NB4 (cell line): Measurements from ENCODE around the gene ZNRF3.

Experiments
- DNase-seq: peaks from one replicate; pipeline ENCODE4 v3.0.0; 2010; ENCODE audit warnings: low read depth
- H3K4me3 ChIP-seq: one replicate; pipeline ENCODE4 v1.5.1; 2011; ENCODE audit warnings: mild to moderate bottlenecking, low read depth, low read length, moderate library complexity
- CTCF ChIP-seq: IDR thresholded peaks from one replicate; pipeline ENCODE4 v1.5.1; 2012; ENCODE audit warnings: low read depth, low read length
- MAX ChIP-seq: IDR thresholded peaks from 2 replicates; pipeline ENCODE4 v1.6.1; 2011; ENCODE audit warnings: low read depth, low read length
- MYC ChIP-seq: IDR thresholded peaks from 2 replicates; pipeline ENCODE4 v1.6.1; 2011; ENCODE audit warnings: low read depth, low read length
- POLR2A ChIP-seq: IDR thresholded peaks from 2 replicates; pipeline ENCODE4 v1.6.1; 2011; ENCODE audit warnings: mild to moderate bottlenecking; ENCODE audit not compliant: insufficient read length; ENCODE audit errors: extremely low read depth

The ZNRF3 gene

GRCh38 chr22:29060931-29061330 is 177.6 kb downstream of the ZNRF3 start:
- H3K4me3 ChIP-seq = no peak overlapping the region
- TF ChIP-seq MYC (no peak), POLR2A (no peak), MAX (no peak), CTCF (no peak)
- no peak for DNase-seq

- no peak for TF ChIP-seq MYC
- no peak for TF ChIP-seq CTCF
- TF ChIP-seq MAX = no peak
- TF ChIP-seq POLR2A = no peak
- no peak within 1 kb of the TSS for H3K4me3 ChIP-seq
- DNase-seq = no peak
Measured at GRCh38 chr22:29061773-29062172, 178.4 kb downstream of the ZNRF3 start, which contains the start of gene C22orf31. Gene C22orf31, minus strand, starts transcription at chr22:29061831. Its CDS starts 39 bp downstream, at chr22:29061792.

- H3K4me3 ChIP-seq = no peak overlapping the region
- no peak for DNase-seq
- TF ChIP-seq MYC (no peak), MAX (no peak), CTCF (no peak), POLR2A (no peak)
Measured at GRCh38 chr22:29062286-29062821, 179.0 kb downstream of the ZNRF3 start.

GRCh38 chr22:29065468-29066190 is 182.3 kb downstream of the ZNRF3 start:
- no peak overlapping the region for H3K4me3 ChIP-seq
- TF ChIP-seq MAX = no peak
- TF ChIP-seq POLR2A = no peak
- no peak for TF ChIP-seq CTCF
- no peak for TF ChIP-seq MYC
- DNase-seq = no peak

- no peak for TF ChIP-seq POLR2A
- no peak for TF ChIP-seq CTCF
- TF ChIP-seq MAX = no peak
- TF ChIP-seq MYC = no peak
- no peak overlapping the region for H3K4me3 ChIP-seq
- DNase-seq = no peak
Measured at GRCh38 chr22:29069463-29069862, 186.1 kb downstream of the ZNRF3 start.
